ENCODE results near the gene UBE2O. TPM values are rescaled to one million over a fixed set of nuclear protein-coding genes. Genes with fewer than 3 reads are reported as not detected.

UBE2O gene
- total RNA-seq, 3 donors from 2014 or later (not counting 1 experiment from before 2014, with no cell fraction given) = 34.9 to 40.2 (median 37.7) TPM

DNA sequence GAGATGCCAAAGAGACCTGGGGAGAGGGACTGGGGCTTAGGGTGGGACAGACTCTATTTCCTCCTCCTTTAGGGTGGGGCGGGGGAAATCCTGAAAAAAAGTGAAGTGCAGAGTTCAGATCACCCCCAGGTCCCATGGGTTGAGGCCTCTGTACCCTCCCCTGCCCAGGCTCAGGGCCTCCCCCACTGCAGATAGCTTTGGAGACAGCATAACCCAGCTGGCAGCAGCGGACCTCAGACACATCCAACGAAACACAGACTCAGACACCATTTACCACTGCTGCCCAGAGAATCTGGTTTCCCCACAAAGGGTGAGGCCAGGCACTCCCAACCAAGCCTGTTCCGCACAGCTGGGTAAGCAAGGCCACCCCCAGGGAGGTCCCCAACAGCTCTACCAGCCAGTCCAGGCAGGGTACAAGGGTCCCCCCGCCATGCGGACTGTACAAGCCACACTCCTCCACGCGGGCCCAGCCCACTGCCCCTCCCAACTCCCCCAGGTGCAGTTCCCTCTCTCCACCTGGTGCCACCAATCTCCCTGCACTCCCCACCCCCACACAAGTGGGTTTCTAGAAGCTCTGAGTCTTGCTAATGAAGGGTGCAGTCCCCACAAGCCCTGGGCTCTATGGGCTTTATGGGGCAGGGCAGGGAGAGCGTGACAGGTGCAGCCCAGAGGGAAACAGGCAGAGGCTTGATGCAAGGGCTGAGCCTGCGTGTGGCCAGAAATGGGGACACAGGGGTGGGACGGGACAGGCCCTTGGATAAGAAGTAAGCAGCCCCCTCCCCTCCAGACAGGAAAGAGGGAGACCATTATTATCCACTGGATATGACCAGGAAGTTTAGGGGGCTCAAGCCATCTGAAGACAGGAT, 39.4 kb upstream of the UBE2O start:
- H3K27me3 Mint-ChIP-seq (ENCODE audit: low read depth in 2 of 2) = no peaks in the 10 kb centered on the region
- TF ChIP-seq, protein P1, sequence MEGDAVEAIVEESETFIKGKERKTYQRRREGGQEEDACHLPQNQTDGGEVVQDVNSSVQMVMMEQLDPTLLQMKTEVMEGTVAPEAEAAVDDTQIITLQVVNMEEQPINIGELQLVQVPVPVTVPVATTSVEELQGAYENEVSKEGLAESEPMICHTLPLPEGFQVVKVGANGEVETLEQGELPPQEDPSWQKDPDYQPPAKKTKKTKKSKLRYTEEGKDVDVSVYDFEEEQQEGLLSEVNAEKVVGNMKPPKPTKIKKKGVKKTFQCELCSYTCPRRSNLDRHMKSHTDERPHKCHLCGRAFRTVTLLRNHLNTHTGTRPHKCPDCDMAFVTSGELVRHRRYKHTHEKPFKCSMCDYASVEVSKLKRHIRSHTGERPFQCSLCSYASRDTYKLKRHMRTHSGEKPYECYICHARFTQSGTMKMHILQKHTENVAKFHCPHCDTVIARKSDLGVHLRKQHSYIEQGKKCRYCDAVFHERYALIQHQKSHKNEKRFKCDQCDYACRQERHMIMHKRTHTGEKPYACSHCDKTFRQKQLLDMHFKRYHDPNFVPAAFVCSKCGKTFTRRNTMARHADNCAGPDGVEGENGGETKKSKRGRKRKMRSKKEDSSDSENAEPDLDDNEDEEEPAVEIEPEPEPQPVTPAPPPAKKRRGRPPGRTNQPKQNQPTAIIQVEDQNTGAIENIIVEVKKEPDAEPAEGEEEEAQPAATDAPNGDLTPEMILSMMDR (IDR thresholded peaks at IDR 0.05) = no peak
- peak overlapping the region; percentile 90 for H3K27ac ChIP-seq (ENCODE audit: low read length)
- no peaks in the 10 kb centered on the region for H3K36me3 Mint-ChIP-seq
- H3K9me3 Mint-ChIP-seq = no peaks in the 10 kb centered on the region
- H3K4me1 ChIP-seq (ENCODE audit: control insufficient read depth, insufficient read depth, low read length) = peaks cover 88% of the 10 kb centered on the region
- 31% methylated on average over 11 of the region's 11 CpGs for WGBS (ENCODE audit: insufficient coverage)
- peak; percentile 4 to 33 (median 15) for ATAC-seq
- H3K27me3 ChIP-seq (ENCODE audit: control insufficient read depth, insufficient read depth, low read length) = no peaks in the 10 kb centered on the region
- intact Hi-C loops (cut with micrococcal nuclease) = loop anchor here (2.0 kb wide), 1 partner anchor 22 kb away; no protein-coding TSS in a partner anchor
- H3K4me1 Mint-ChIP-seq = peaks cover 63 to 80% of the 10 kb centered on the region in 2 donors
- H3K36me3 ChIP-seq (ENCODE audit: control insufficient read depth, insufficient read depth, low read length) = peaks cover 9% of the 10 kb centered on the region
- peak overlapping the region; percentile 89 for H3K4me3 Mint-ChIP-seq
- DNase-seq = peak in 1 of 2 donors; percentile 43
- no peaks in the 10 kb centered on the region for H3K9me3 ChIP-seq (ENCODE audit: control insufficient read depth, insufficient read depth, low read length)
- H3K27ac Mint-ChIP-seq = peak overlapping the region; percentile 96 to 97
- peak overlapping the region; percentile 25 for H3K4me3 ChIP-seq (ENCODE audit: low read length)

DNA sequence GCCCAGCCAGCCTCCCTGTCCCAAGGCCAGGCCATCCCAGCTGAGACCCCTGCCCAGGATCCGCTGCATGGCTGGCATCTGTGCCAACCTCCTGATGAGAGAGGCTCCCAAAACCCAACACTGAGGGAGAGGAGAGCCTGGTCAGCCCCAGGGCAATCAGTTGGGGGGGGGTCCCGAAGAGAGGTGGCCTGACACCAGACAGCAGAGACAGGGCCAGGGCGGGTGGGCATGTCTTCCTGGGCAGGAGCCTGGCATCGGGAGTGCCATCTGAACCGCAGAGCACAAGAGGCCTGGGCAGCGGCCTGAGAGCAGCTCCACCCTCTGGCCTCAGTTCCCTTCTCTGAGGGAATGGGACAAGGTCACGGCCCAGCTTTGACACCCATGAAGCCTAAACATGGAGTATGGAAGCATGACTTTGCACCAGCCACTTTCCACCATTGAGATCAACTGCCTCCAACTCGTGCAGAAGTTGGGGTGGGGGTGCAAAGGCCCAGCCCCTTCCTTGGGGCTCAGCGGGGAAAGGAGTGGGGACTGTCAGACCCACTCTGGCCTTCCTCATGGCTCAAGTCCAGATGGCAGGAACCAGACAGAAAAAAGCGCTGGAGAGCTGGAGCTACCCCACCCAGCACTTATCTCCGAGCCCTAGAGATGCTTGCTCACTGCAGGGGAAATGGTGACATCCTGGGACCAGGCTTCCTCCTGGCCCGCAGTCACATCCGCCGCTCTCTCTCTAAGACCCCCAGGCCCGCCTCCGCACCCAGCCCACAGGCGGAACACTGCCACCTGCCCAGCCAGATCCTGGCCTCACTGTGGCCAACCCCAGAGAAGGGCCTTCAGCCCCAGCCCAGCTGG, 38.5 kb upstream of the UBE2O start:
- H3K27ac ChIP-seq (ENCODE audit: low read length) = peak overlapping the region; percentile 90
- peak in 1 of 2 donors; percentile 37 for DNase-seq
- no peaks in the 10 kb centered on the region for H3K36me3 Mint-ChIP-seq
- H3K9me3 ChIP-seq (ENCODE audit: control insufficient read depth, insufficient read depth, low read length) = no peaks in the 10 kb centered on the region
- peaks cover 9% of the 10 kb centered on the region for H3K36me3 ChIP-seq (ENCODE audit: control insufficient read depth, insufficient read depth, low read length)
- H3K27ac Mint-ChIP-seq = peak overlapping the region; percentile 96 to 97
- H3K4me1 ChIP-seq (ENCODE audit: control insufficient read depth, insufficient read depth, low read length) = peaks cover 79% of the 10 kb centered on the region
- H3K4me3 Mint-ChIP-seq = peak overlapping the region; percentile 89
- no peaks in the 10 kb centered on the region for H3K27me3 ChIP-seq (ENCODE audit: control insufficient read depth, insufficient read depth, low read length)
- peak overlapping the region; percentile 25 for H3K4me3 ChIP-seq (ENCODE audit: low read length)
- no peaks in the 10 kb centered on the region for H3K27me3 Mint-ChIP-seq (ENCODE audit: low read depth in 2 of 2)
- WGBS (ENCODE audit: insufficient coverage) = 58% methylated on average over 17 of the region's 17 CpGs
- H3K9me3 Mint-ChIP-seq = no peaks in the 10 kb centered on the region
- H3K4me1 Mint-ChIP-seq = peaks cover 58 to 71% of the 10 kb centered on the region in 2 donors
- intact Hi-C loops (cut with micrococcal nuclease) = loop anchor here (2.0 kb wide), 1 partner anchor 23 kb away; no protein-coding TSS in a partner anchor
- TF ChIP-seq, protein P1 (IDR thresholded peaks at IDR 0.05) = no peak
- no peak for ATAC-seq

DNA sequence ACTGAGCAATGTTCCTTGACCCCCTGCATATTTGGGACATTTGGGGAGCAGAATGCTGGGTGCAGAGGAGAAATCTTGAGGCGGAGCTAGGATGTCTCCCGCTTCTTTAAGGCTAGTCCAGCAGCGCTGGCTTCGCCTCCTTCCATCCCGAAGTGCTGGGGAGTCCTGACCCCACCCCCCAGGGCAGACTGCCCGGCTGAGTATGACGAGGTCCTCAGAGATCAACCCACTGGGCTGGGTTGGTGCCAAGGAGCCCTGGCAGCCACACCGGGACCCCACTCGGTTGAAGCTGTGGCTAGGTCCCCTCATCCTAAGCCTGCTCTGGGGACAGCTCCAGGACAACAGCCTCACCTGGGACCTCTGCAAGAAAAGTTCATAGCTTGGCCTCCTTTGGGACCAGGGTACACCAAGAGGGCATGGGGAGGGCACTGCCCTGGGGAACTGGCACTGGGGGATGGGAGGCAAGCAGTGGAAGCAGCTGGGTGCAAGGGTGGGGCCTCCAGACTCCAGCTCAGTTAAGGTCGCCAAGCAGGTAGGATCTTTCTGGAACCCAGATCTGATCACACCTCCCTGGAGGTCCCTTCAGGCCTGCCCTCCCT, 37.3 kb upstream of the UBE2O start:
- no peaks in the 10 kb centered on the region for H3K27me3 ChIP-seq (ENCODE audit: control insufficient read depth, insufficient read depth, low read length)
- H3K36me3 Mint-ChIP-seq = no peaks in the 10 kb centered on the region
- TF ChIP-seq, protein P1 (IDR thresholded peaks at IDR 0.05) = no peak
- H3K27ac ChIP-seq (ENCODE audit: low read length) = peak overlapping the region; percentile 90
- H3K4me3 ChIP-seq (ENCODE audit: low read length) = no peak overlapping the region
- intact Hi-C loops (cut with micrococcal nuclease) = no loop called here
- ATAC-seq (no peak), DNase-seq (no peak)
- peaks cover 75% of the 10 kb centered on the region for H3K4me1 ChIP-seq (ENCODE audit: control insufficient read depth, insufficient read depth, low read length)
- WGBS (ENCODE audit: insufficient coverage) = 85% methylated on average over 10 of the region's 10 CpGs
- no peaks in the 10 kb centered on the region for H3K27me3 Mint-ChIP-seq (ENCODE audit: low read depth in 2 of 2)
- peak overlapping the region; percentile 37 for H3K4me3 Mint-ChIP-seq
- peaks cover 55 to 65% of the 10 kb centered on the region in 2 donors for H3K4me1 Mint-ChIP-seq
- H3K9me3 Mint-ChIP-seq = no peaks in the 10 kb centered on the region
- no peaks in the 10 kb centered on the region for H3K9me3 ChIP-seq (ENCODE audit: control insufficient read depth, insufficient read depth, low read length)
- peak overlapping the region; percentile 96 to 97 for H3K27ac Mint-ChIP-seq
- peaks cover 9% of the 10 kb centered on the region for H3K36me3 ChIP-seq (ENCODE audit: control insufficient read depth, insufficient read depth, low read length)

All from natural killer cell (primary cell).